H9 (cell line): Measurements from ENCODE around the gene DENND10. TPM values are rescaled to one million over a fixed set of nuclear protein-coding genes. Genes with fewer than 3 reads are reported as not detected.

Experiments
- DNase-seq: peaks from one replicate; pipeline ENCODE4 v3.0.0-alpha.2; 2017
- H2AFZ ChIP-seq: one replicate; pipeline ENCODE4 v1.6.1; 2013; ENCODE audit warnings: mild to moderate bottlenecking, low read length, control low read depth, moderate library complexity
- H2AK5ac ChIP-seq: 2 replicates; pipeline ENCODE4 v1.6.1; 2013; ENCODE audit warnings: low read length, control low read depth, mixed read lengths; ENCODE audit not compliant: insufficient read length
- H2BK120ac ChIP-seq: one replicate; pipeline ENCODE4 v1.6.1; 2013; ENCODE audit warnings: low read depth, mild to moderate bottlenecking, low read length, control low read depth, inconsistent platforms; ENCODE audit not compliant: poor library complexity, severe bottlenecking
- H2BK12ac ChIP-seq: 2 replicates; pipeline ENCODE4 v1.6.1; 2013; ENCODE audit warnings: low read length, control low read depth, mixed read lengths, low read depth; ENCODE audit not compliant: insufficient read length
- H2BK15ac ChIP-seq: 2 replicates; pipeline ENCODE4 v1.6.1; 2013; ENCODE audit warnings: low read depth, low read length, control low read depth
- H2BK20ac ChIP-seq: one replicate; pipeline ENCODE4 v1.6.1; 2013; ENCODE audit warnings: low read depth, mild to moderate bottlenecking, low read length, control low read depth, inconsistent platforms; ENCODE audit not compliant: poor library complexity, severe bottlenecking
- H2BK5ac ChIP-seq: 2 replicates; pipeline ENCODE4 v1.6.1; 2013; ENCODE audit warnings: low read length, control low read depth, mixed read lengths; ENCODE audit not compliant: insufficient read length
- H3K14ac ChIP-seq: 2 replicates; pipeline ENCODE4 v1.6.1; 2013; ENCODE audit warnings: low read length, control low read depth; ENCODE audit not compliant: insufficient read depth
- H3K18ac ChIP-seq: 2 replicates; pipeline ENCODE4 v1.6.1; 2013; ENCODE audit warnings: low read depth, mild to moderate bottlenecking, mixed read lengths, low read length, control low read depth; ENCODE audit not compliant: insufficient read length
- H3K23ac ChIP-seq: 2 replicates; pipeline ENCODE4 v1.6.1; 2013; ENCODE audit warnings: low read length, control low read depth, mixed read lengths, low read depth; ENCODE audit not compliant: insufficient read length
- H3K23me2 ChIP-seq: 2 replicates; pipeline ENCODE4 v1.6.1; 2013; ENCODE audit warnings: low read depth, mild to moderate bottlenecking, mixed read lengths, low read length, control low read depth; ENCODE audit not compliant: insufficient read length, poor library complexity, severe bottlenecking
- H3K27ac ChIP-seq: 2 replicates; pipeline ENCODE4 v1.5.1; 2013; ENCODE audit warnings: low read length, control low read depth, mixed read lengths, low read depth; ENCODE audit not compliant: insufficient read length
- H3K27me3 ChIP-seq: 2 replicates; pipeline ENCODE4 v1.6.1; 2013; ENCODE audit warnings: low read length, control low read depth, inconsistent platforms; ENCODE audit not compliant: insufficient read depth
- H3K4ac ChIP-seq: 2 replicates; pipeline ENCODE4 v1.6.1; 2013; ENCODE audit warnings: low read depth, mild to moderate bottlenecking, control low read depth, inconsistent platforms, low read length, moderate library complexity
- H3K4me1 ChIP-seq: 2 replicates; pipeline ENCODE4 v1.6.1; 2013; ENCODE audit warnings: low read length, control low read depth, inconsistent platforms; ENCODE audit not compliant: insufficient read depth
- H3K4me2 ChIP-seq: 2 replicates; pipeline ENCODE4 v1.6.1; 2013; ENCODE audit warnings: low read length, control low read depth, mixed read lengths; ENCODE audit not compliant: insufficient read length, insufficient read depth
- H3K56ac ChIP-seq: 2 replicates; pipeline ENCODE4 v1.6.1; 2013; ENCODE audit warnings: low read depth, mild to moderate bottlenecking, mixed read lengths, low read length, control low read depth; ENCODE audit not compliant: insufficient read length
- H3K79me1 ChIP-seq: 2 replicates; pipeline ENCODE4 v1.6.1; 2013; ENCODE audit warnings: low read depth, mild to moderate bottlenecking, moderate library complexity, low read length, control low read depth, inconsistent platforms; ENCODE audit not compliant: insufficient read depth, poor library complexity, severe bottlenecking
- H3K79me2 ChIP-seq: 2 replicates; pipeline ENCODE4 v1.6.1; 2013; ENCODE audit warnings: low read length, control low read depth, inconsistent platforms; ENCODE audit not compliant: insufficient read depth
- H3K9ac ChIP-seq: 2 replicates; pipeline ENCODE4 v1.6.1; 2013; ENCODE audit warnings: low read length, control low read depth, mixed read lengths; ENCODE audit not compliant: insufficient read length; ENCODE audit errors: extremely low read depth
- H3K9me3 ChIP-seq: one replicate; pipeline ENCODE4 v1.6.1; 2013; ENCODE audit warnings: low read depth, low read length, inconsistent platforms; ENCODE audit not compliant: control insufficient read depth
- H3T11ph ChIP-seq: one replicate; pipeline ENCODE4 v1.6.1; 2013; ENCODE audit warnings: mild to moderate bottlenecking, low read length, control low read depth, inconsistent platforms
- H4K20me1 ChIP-seq: one replicate; pipeline ENCODE4 v1.6.1; 2013; ENCODE audit not compliant: control insufficient read depth, insufficient read length, insufficient read depth
- H4K5ac ChIP-seq: 2 replicates; pipeline ENCODE4 v1.6.1; 2013; ENCODE audit warnings: low read depth, mild to moderate bottlenecking, mixed read lengths, low read length, control low read depth; ENCODE audit not compliant: insufficient read length
- H4K8ac ChIP-seq: replicated peaks from 2 replicates; pipeline ENCODE4 v1.6.1; 2013; ENCODE audit warnings: low read length, control low read depth, mixed read lengths, low read depth; ENCODE audit not compliant: insufficient read length
- H4K91ac ChIP-seq: 2 replicates; pipeline ENCODE4 v1.6.1; 2013; ENCODE audit warnings: low read depth, mild to moderate bottlenecking, moderate library complexity, mixed read lengths, low read length, control low read depth; ENCODE audit not compliant: insufficient read length
- H3K27ac Mint-ChIP-seq, 3 experiments: 2 replicates in 2 of 3; 3 replicates in 1 of 3; pipeline ENCODE4 v1.8.0; 2020 to 2021; ENCODE audit warnings: mixed read lengths in 3 of 3, mild to moderate bottlenecking in 1 of 3, moderate library complexity in 1 of 3
- H3K27me3 Mint-ChIP-seq: 2 replicates; pipeline ENCODE4 v1.8.0; 2021; ENCODE audit warnings: low read depth, mild to moderate bottlenecking, moderate library complexity, mixed read lengths
- H3K36me3 Mint-ChIP-seq, 3 experiments: 2 replicates in 2 of 3; 3 replicates in 1 of 3; pipeline ENCODE4 v1.8.0; 2020 to 2021; ENCODE audit warnings: low read depth in 3 of 3, mixed read lengths in 3 of 3; ENCODE audit not compliant: insufficient read depth in 1 of 3
- H3K4me1 Mint-ChIP-seq, 2 experiments: 2 replicates each; pipeline ENCODE4 v1.8.0; 2020; ENCODE audit warnings: mixed read lengths in 2 of 2
- H3K4me3 Mint-ChIP-seq, 2 experiments: 2 replicates in 1 of 2; 3 replicates in 1 of 2; pipeline ENCODE4 v1.8.0; 2020 to 2021; ENCODE audit warnings: mild to moderate bottlenecking in 2 of 2, mixed read lengths in 2 of 2, moderate library complexity in 1 of 2
- H3K9me3 Mint-ChIP-seq, 2 experiments: 2 replicates in 1 of 2; 3 replicates in 1 of 2; pipeline ENCODE4 v1.8.0; 2020; ENCODE audit warnings: mild to moderate bottlenecking in 2 of 2, mixed read lengths in 2 of 2, moderate library complexity in 1 of 2
- WGBS: extraction: QIAGEN DNeasy Blood & Tissue Kit; methylation state at CpG from one replicate; pipeline ENCODE4 v1.1.7; 2013; ENCODE audit warnings: missing lambda C conversion rate, low lambda C conversion rate, mixed read lengths; ENCODE audit not compliant: insufficient read length; ENCODE audit errors: extremely low coverage; 5-methylcytosine and 5-hydroxymethylcytosine counted together
- total RNA-seq: library from RNA; stranded (reverse); gene quantifications from 2 replicates; pipeline ENCODE4 v1.2.1, GENCODE V29; 2021
- TF ChIP-seq, protein P1 (sequence below): fragments of 200-600 bp; sonication (generic); conservative IDR thresholded peaks from 3 replicates; pipeline ENCODE4 v1.8.0; 2021; ENCODE audit warnings: antibody characterized with exemption, mild to moderate bottlenecking

Gene DENND10
- total RNA-seq, 1 experiment from 2014 or later = 63.2 TPM

DNA sequence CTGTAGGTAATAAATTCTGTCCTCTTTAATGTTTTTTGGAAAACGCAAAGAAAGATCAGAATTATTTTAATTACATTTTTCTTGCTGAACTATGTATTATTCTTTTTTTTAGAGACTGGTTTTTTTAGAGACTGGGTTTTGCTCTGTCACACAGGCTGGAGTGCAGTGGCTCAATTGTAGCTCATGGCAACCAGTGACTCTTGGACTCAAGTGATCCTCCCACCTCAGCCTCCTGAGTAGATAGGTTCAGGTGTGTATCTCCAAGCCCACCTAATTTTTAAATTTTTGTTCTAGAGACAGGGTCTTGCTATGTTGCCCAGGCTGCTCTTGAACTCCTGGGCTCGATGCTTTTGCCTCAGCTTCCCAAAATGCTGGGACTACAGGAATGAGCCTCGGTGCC is 5.3 kb upstream of the DENND10 start:
- Histone ChIP-seq H3K23ac (no peak overlapping the region), H4K5ac (no peak overlapping the region), H3K14ac (no peak overlapping the region), H2BK20ac (no peak overlapping the region), H2AK5ac (no peak overlapping the region), H4K91ac (no peak overlapping the region), H3K4me2 (no peak overlapping the region), H3K23me2 (no peaks in the 10 kb centered on the region), H2BK120ac (no peak overlapping the region), H3K18ac (no peak overlapping the region), H4K8ac (no peak overlapping the region), H4K20me1 (no peaks in the 10 kb centered on the region), H3K79me1 (no peaks in the 10 kb centered on the region), H3K27me3 (no peaks in the 10 kb centered on the region), H3T11ph (no peak overlapping the region), H3K4me1 (no peaks in the 10 kb centered on the region), H3K9me3 (no peaks in the 10 kb centered on the region), H2BK12ac (no peak overlapping the region), H3K9ac (no peak overlapping the region), H2BK5ac (no peak overlapping the region), H3K27ac (no peak overlapping the region), H2BK15ac (no peak overlapping the region), H3K4ac (no peak overlapping the region), H2AFZ (no peak overlapping the region), H3K56ac (no peak overlapping the region), H3K79me2 (no peaks in the 10 kb centered on the region)
- no peak for DNase-seq
- Mint-ChIP-seq H3K27ac (no peak overlapping the region), H3K4me1 (peaks cover 3 to 7% of the 10 kb centered on the region in 2 experiments), H3K9me3 (no peaks in the 10 kb centered on the region), H3K4me3 (no peak overlapping the region), H3K27me3 (peaks cover 3% of the 10 kb centered on the region), H3K36me3 (no peaks in the 10 kb centered on the region)
- no CpG with 5 or more reads among the region's 3 CpGs for WGBS
- TF ChIP-seq, protein P1, sequence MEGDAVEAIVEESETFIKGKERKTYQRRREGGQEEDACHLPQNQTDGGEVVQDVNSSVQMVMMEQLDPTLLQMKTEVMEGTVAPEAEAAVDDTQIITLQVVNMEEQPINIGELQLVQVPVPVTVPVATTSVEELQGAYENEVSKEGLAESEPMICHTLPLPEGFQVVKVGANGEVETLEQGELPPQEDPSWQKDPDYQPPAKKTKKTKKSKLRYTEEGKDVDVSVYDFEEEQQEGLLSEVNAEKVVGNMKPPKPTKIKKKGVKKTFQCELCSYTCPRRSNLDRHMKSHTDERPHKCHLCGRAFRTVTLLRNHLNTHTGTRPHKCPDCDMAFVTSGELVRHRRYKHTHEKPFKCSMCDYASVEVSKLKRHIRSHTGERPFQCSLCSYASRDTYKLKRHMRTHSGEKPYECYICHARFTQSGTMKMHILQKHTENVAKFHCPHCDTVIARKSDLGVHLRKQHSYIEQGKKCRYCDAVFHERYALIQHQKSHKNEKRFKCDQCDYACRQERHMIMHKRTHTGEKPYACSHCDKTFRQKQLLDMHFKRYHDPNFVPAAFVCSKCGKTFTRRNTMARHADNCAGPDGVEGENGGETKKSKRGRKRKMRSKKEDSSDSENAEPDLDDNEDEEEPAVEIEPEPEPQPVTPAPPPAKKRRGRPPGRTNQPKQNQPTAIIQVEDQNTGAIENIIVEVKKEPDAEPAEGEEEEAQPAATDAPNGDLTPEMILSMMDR = no peak
